ENCODE results near the gene RSPH9.

The RSPH9 gene

DNA sequence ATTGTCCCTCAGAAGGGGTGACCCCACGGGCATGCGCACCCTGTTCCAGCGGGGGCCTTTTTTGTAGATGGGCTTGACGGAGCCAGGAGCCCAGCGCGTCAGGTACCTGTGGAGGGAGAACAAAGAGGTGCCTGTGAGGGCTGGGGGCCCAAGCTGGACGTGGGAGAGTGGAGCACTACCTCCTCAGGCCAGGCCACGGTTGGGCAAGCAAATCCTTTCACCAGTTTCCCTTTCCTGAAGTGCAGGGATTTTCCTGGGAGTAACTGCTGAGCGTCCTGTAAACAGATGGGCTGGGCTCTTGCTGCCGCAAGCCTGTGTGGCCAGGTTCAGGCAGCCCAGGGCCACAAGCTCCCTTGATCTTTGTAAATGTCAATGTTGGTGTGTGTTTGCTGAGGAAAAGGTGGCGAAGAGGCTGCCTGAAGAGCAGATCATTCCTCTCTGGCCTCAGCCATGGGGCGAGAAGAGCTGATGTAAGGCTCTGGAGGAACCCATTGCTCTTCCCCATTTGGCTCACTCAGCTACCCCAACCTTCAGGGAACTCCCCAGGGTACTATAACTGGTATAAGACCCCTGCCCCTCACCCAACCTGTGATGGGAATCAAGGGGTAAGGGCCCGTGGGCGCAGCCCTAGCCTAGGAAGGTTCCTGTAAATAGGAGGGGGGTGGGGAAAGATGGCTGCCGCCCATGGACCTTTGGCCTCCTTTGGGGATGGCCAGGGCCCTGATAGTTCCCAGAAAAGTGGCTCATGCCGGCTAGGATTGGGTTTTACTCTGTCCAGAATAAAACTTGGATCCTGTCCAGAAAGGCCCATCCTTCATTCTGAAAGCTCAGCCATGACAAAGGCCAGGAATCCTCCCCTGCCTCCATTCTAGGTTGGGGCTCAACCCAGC lies 27.2 kb downstream of the RSPH9 start:
- DNase-seq (ENCODE audit: low read depth) = no peak
- H3K4me3 ChIP-seq (ENCODE audit: low read depth, low read length) = no peak overlapping the region
- TF ChIP-seq, protein P1, sequence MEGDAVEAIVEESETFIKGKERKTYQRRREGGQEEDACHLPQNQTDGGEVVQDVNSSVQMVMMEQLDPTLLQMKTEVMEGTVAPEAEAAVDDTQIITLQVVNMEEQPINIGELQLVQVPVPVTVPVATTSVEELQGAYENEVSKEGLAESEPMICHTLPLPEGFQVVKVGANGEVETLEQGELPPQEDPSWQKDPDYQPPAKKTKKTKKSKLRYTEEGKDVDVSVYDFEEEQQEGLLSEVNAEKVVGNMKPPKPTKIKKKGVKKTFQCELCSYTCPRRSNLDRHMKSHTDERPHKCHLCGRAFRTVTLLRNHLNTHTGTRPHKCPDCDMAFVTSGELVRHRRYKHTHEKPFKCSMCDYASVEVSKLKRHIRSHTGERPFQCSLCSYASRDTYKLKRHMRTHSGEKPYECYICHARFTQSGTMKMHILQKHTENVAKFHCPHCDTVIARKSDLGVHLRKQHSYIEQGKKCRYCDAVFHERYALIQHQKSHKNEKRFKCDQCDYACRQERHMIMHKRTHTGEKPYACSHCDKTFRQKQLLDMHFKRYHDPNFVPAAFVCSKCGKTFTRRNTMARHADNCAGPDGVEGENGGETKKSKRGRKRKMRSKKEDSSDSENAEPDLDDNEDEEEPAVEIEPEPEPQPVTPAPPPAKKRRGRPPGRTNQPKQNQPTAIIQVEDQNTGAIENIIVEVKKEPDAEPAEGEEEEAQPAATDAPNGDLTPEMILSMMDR (IDR thresholded peaks at IDR 0.05; ENCODE audit: control insufficient read depth, extremely low read depth, insufficient read depth) = no peak

DNA sequence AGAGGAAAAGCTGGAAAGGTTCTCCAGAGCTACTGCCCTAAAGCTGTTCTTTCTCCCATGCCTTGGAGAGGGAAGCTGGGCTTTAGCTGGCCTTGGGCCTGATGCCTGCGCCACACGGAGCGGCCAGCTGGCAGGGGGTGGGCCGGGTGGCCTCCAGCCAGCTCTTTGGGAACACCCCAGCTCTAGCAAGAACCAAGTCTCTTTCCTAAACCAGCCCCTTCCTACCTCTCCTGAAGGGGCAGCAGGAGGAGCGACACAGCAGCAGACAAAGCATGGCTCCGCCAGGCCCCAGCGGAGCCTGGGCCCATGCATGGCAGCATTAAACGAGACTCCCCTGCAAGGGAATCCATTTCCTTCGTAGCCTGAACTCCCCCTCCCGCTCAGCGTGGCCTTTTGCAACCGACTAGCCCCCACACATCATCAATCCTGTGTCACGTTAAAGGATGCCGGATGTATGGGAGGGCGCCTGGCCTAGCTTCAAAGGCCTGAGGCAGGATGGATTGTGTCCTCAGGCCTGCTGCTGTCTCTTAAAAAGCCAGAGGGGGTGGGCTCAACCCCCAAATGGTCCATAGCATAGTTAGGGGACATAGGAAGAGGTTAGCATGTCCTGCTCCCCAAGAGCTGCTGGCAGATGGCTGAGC lies 28.7 kb downstream of the RSPH9 start:
- H3K4me3 ChIP-seq (ENCODE audit: low read depth, low read length) = no peak overlapping the region
- TF ChIP-seq, protein P1 (IDR thresholded peaks at IDR 0.05; ENCODE audit: control insufficient read depth, extremely low read depth, insufficient read depth) = no peak
- no peak for DNase-seq (ENCODE audit: low read depth)

GRCh38 chr6:43674291-43674690 lies 29.5 kb downstream of the RSPH9 start:
- H3K4me3 ChIP-seq (ENCODE audit: low read depth, low read length) = no peak overlapping the region
- DNase-seq (ENCODE audit: low read depth) = no peak
- TF ChIP-seq, protein P1 (IDR thresholded peaks at IDR 0.05; ENCODE audit: control insufficient read depth, extremely low read depth, insufficient read depth) = no peak

DNA sequence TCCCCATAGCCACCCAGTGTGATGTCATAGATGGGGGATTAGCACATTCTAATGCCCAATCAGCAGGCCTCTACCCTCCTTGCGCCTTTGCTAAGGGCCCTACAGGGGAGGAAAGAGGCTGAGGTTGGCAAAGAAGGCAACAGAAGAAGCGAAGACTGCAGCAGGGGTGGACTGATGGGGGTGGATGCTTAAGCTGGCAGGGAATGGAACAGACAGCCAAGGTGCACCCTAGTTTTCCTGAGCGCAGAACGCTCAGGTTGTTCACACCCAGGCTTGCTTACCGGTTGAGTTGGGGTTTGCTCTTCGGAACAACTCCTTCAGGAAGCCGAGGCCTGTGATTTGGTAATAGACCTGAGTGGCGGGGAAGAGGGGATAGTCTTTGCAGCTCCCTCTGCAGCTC lies 30.1 kb downstream of the RSPH9 start:
- no peak for DNase-seq (ENCODE audit: low read depth)
- TF ChIP-seq, protein P1 (IDR thresholded peaks at IDR 0.05; ENCODE audit: control insufficient read depth, extremely low read depth, insufficient read depth) = no peak
- no peak overlapping the region for H3K4me3 ChIP-seq (ENCODE audit: low read depth, low read length)

DNA sequence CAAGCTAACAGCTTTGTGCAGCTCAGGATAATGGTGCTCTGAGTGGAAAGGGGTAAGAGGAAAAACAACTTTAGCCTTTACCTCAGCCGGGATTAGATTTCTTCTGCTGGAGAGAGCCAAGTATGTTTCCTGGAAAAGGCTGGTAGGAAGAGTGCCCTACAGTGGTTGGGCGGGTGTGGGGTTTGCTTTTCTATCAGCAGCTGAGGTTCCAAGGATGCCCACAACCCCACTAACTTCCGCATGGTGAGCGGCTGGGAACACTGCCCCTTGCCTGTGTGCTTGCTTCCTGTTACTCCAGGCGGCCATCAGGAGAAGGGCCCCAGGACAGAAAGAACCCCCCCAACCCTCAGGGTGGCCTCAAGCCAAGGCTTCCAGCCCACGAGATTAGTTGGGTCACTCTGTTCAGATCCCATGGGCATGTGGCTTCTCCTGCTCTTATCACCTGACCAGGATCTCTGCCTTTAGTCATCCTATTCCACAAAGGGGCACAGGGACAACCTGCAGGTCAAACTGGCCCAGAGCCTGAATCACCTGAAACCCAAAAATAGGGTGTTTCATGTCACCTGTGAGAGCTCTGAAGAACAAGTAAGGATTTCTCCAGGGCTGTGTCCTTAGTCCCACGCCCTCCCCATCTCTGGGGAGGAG lies 32.2 kb downstream of the RSPH9 start:
- TF ChIP-seq, protein P1 (IDR thresholded peaks at IDR 0.05; ENCODE audit: control insufficient read depth, extremely low read depth, insufficient read depth) = no peak
- no peak for DNase-seq (ENCODE audit: low read depth)
- H3K4me3 ChIP-seq (ENCODE audit: low read depth, low read length) = no peak overlapping the region

DNA sequence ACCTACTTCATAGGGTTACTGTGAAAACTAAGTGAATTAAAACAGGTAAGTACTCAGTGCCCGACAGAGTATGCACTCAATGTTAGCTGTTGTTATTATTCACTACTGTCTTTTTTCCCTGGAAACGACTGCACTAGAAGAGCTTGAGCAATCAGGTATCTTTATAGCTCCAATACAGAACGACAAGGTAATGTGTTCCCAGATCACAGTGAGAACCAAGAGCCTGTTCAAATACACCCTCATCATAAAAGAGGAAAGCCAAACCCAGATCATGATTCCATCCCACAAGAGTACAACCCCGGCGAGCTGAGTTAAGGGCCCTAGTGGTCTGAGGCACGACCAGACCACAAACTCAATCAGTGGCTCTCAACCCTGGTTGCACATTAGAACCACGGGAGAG lies 32.9 kb downstream of the RSPH9 start:
- no peak overlapping the region for H3K4me3 ChIP-seq (ENCODE audit: low read depth, low read length)
- TF ChIP-seq, protein P1 (IDR thresholded peaks at IDR 0.05; ENCODE audit: control insufficient read depth, extremely low read depth, insufficient read depth) = no peak
- DNase-seq (ENCODE audit: low read depth) = no peak

Data from LNCaP clone FGC (cell line).